Ovary (tissue), 1 donor: ENCODE data around the gene SLC31A1.

Experiments
- EP300 ChIP-seq: sonication (generic); formaldehyde crosslinking; IDR thresholded peaks from one replicate; pipeline ENCODE4 v1.6.1; 2017; ENCODE audit warnings: antibody characterized with exemption
- POLR2A ChIP-seq: fragments of 450-650 bp; IDR thresholded peaks from one replicate; pipeline ENCODE4 v1.6.1; 2017; ENCODE audit warnings: antibody characterized with exemption, mild to moderate bottlenecking, moderate library complexity

- TF ChIP-seq POLR2A (no peak), EP300 (no peak)
These were observed 10.4 kb downstream of the SLC31A1 start for GRCh38 chr9:113231701-113232100.
